Esophagus muscularis mucosa (tissue), 4 donors: Measurements from ENCODE around the gene MRPS25. TPM values are rescaled to one million over a fixed set of nuclear protein-coding genes. Genes with fewer than 3 reads are reported as not detected.

Experiments
- DNase-seq: peaks from one replicate; pipeline ENCODE4 v3.0.0-alpha.2; 2017; ENCODE audit errors: extremely low spot score
- H3K27ac ChIP-seq, 4 donors: fragments of 200-600 bp; sonication (generic); replicated peaks in 1 of 4; 1 replicate in 3 of 4; 2 replicates in 1 of 4; pipeline ENCODE4 v1.5.1; 2016 to 2019; ENCODE audit warnings: mild to moderate bottlenecking in 1 of 4
- H3K27me3 ChIP-seq, 4 donors: fragments of 200-600 bp; sonication (generic); one replicate each; pipeline versions ENCODE4 v1.5.1 to v1.6.0; 2016 to 2019
- H3K36me3 ChIP-seq, 4 donors: fragments of 200-600 bp; sonication (generic); one replicate each; pipeline ENCODE4 v1.5.1; 2016 to 2019
- H3K4me1 ChIP-seq, 4 donors: fragments of 200-600 bp; sonication (generic); one replicate each; pipeline ENCODE4 v1.5.1; 2016 to 2019
- H3K4me3 ChIP-seq, 4 donors: fragments of 200-600 bp; sonication (generic); 1 replicate in 2 of 4; 2 replicates in 2 of 4; pipeline ENCODE4 v1.5.1; 2016 to 2019; ENCODE audit warnings: mild to moderate bottlenecking in 4 of 4, moderate library complexity in 1 of 4
- H3K9me3 ChIP-seq, 4 donors: fragments of 200-600 bp; sonication (generic); 1 replicate in 3 of 4; 2 replicates in 1 of 4; pipeline ENCODE4 v1.5.1; 2016 to 2019
- CTCF ChIP-seq, 3 experiments: fragments of 200-600 bp in 2 of 3; fragments of 450-650 bp in 1 of 3; sonication (generic) in 2 of 3; IDR thresholded peaks; one replicate each; pipeline ENCODE4 v1.5.1; 2017 to 2019; ENCODE audit warnings: antibody characterized with exemption in 3 of 3, mild to moderate bottlenecking in 2 of 3, moderate library complexity in 1 of 3
- EP300 ChIP-seq: sonication (generic); formaldehyde crosslinking; IDR thresholded peaks from one replicate; pipeline ENCODE4 v1.6.1; 2017; ENCODE audit warnings: antibody characterized with exemption
- POLR2A ChIP-seq: fragments of 450-650 bp; IDR thresholded peaks from one replicate; pipeline ENCODE4 v1.6.1; 2017; ENCODE audit warnings: antibody characterized with exemption, moderate library complexity, mild to moderate bottlenecking, low read depth
- POLR2AphosphoS5 ChIP-seq, 2 donors: sonication (generic); formaldehyde crosslinking; IDR thresholded peaks; one replicate each; pipeline ENCODE4 v1.6.1; 2017; ENCODE audit warnings: antibody characterized with exemption in 2 of 2
- WGBS: methylation state at CpG from one replicate; pipeline ENCODE4 v1.1.5; 2018; 5-methylcytosine and 5-hydroxymethylcytosine counted together
- intact Hi-C: fragments of 100-400 bp; cut with DNase I; formaldehyde crosslinking; loops from one replicate; pipeline ENCODE4 v1.15.1; 2023
- total RNA-seq, 4 donors: library from RNA; depleted of rRNA; stranded (reverse); fragments of >200 nt; gene quantifications; one replicate each; pipeline versions ENCODE4 v1.1.0 to v1.2.1, GENCODE V29; 2016

The MRPS25 gene
- total RNA-seq, 4 donors from 2014 or later, result 17.6 to 32.3 (median 23.6) TPM

- Histone ChIP-seq H3K27ac (no peak overlapping the region), H3K9me3 (no peaks in the 10 kb centered on the region), H3K4me3 (no peak overlapping the region), H3K27me3 (no peaks in the 10 kb centered on the region), H3K36me3 (peaks cover 0 to 13% (median 6%) of the 10 kb centered on the region in 4 donors), H3K4me1 (peaks cover 13 to 25% (median 22%) of the 10 kb centered on the region in 4 donors)
- no peak for DNase-seq
- intact Hi-C loops, result no loop called here
- WGBS, result 97% methylated on average over 3 of the region's 3 CpGs
- TF ChIP-seq CTCF (IDR thresholded peaks at IDR 0.05), result no peak
- no peak for TF ChIP-seq POLR2A
- TF ChIP-seq POLR2AphosphoS5 (IDR thresholded peaks at IDR 0.05), result no peak
- no peak for TF ChIP-seq EP300
These were observed 1.4 kb upstream of the MRPS25 start for GRCh38 chr3:15066467-15066866.

DNA sequence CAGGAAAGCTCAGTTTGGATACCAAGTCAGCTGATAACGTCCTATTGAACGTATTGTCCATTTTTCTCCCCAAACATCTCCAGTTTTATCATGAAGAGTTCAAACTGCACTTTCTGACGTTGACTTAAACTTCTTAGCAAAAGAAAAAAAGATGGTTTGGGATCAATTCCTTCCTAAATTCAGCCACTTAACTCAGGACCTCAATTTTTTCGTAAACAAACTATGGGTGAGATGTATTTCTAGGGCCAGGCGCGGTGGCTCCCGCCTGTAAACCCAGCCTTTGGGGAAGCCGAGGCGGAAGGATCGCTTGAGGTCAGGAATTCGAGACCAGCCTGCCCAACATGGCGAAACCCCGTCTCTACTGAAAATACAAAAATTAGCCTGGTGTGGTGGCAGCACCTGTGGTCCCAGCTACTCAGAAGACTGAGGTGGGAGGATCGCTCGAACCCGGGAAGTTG, 464 bp upstream of the MRPS25 start:
- TF ChIP-seq POLR2AphosphoS5 (IDR thresholded peaks at IDR 0.05), result no peak
- TF ChIP-seq POLR2A, result no peak
- no peak for TF ChIP-seq CTCF (IDR thresholded peaks at IDR 0.05)
- no peak for TF ChIP-seq EP300
- intact Hi-C loops, result no loop called here
- H3K4me3 ChIP-seq, result peak overlapping the region; percentile 78 to 98 (median 90)
- no peaks in the 10 kb centered on the region for H3K27me3 ChIP-seq
- WGBS, result 45% methylated on average over 16 of the region's 16 CpGs
- peak overlapping the region; percentile 82 to 87 (median 85) for H3K27ac ChIP-seq
- H3K4me1 ChIP-seq, result peaks cover 13 to 26% (median 22%) of the 10 kb centered on the region in 4 donors
- no peaks in the 10 kb centered on the region for H3K9me3 ChIP-seq
- peaks cover 0 to 5% (median 0%) of the 10 kb centered on the region in 4 donors for H3K36me3 ChIP-seq
- DNase-seq, result no peak

- intact Hi-C loops, result no loop called here
- TF ChIP-seq EP300, result no peak
- TF ChIP-seq POLR2A, result no peak
- no peak for TF ChIP-seq CTCF (IDR thresholded peaks at IDR 0.05)
- TF ChIP-seq POLR2AphosphoS5 (IDR thresholded peaks at IDR 0.05), result no peak
- H3K9me3 ChIP-seq, result no peaks in the 10 kb centered on the region
- 0% methylated on average over 22 of the region's 25 CpGs for WGBS
- H3K4me3 ChIP-seq, result peak overlapping the region; percentile 78 to 98 (median 90)
- H3K27ac ChIP-seq, result peak overlapping the region; percentile 82 to 87 (median 85)
- no peak for DNase-seq
- H3K27me3 ChIP-seq, result no peaks in the 10 kb centered on the region
- peaks cover 13 to 26% (median 22%) of the 10 kb centered on the region in 4 donors for H3K4me1 ChIP-seq
- H3K36me3 ChIP-seq, result peaks cover 0 to 3% (median under 1%) of the 10 kb centered on the region in 4 donors
These were observed 748 bp downstream of the MRPS25 start for GRCh38 chr3:15064299-15064834.

- DNase-seq, result no peak
- intact Hi-C loops, result no loop called here
These were observed 1.3 kb downstream of the MRPS25 start for GRCh38 chr3:15063656-15064286.

More at GRCh38 chr3:15063656-15064286, 1.3 kb downstream of the MRPS25 start:
- H3K4me3 ChIP-seq, result peak overlapping the region; percentile 78 to 98 (median 90)
- H3K36me3 ChIP-seq, result peaks cover 4 to 9% (median 7%) of the 10 kb centered on the region in 4 donors
- peaks cover 13 to 26% (median 22%) of the 10 kb centered on the region in 4 donors for H3K4me1 ChIP-seq
- peak overlapping the region in 2 of 4 donors; percentile 1 to 82 for H3K27ac ChIP-seq
- TF ChIP-seq CTCF (IDR thresholded peaks at IDR 0.05) (no peak), POLR2AphosphoS5 (IDR thresholded peaks at IDR 0.05) (no peak), POLR2A (no peak), EP300 (no peak)
- no peaks in the 10 kb centered on the region for H3K9me3 ChIP-seq
- no peaks in the 10 kb centered on the region for H3K27me3 ChIP-seq
- 85% methylated on average over 13 of the region's 13 CpGs for WGBS
